Upper lobe of right lung (tissue), 1 donor: ENCODE data around the gene MICU1. TPM values are rescaled to one million over a fixed set of nuclear protein-coding genes. Genes with fewer than 3 reads are reported as not detected.

Experiments
- ATAC-seq: fragments of 200-7000 bp; cut with Tn5 transposase; one replicate; pipeline ENCODE4 v1.9.1; 2020; ENCODE audit warnings: mild to moderate bottlenecking, moderate library complexity
- DNase-seq: peaks from one replicate; pipeline ENCODE4 v3.0.0-alpha.2; 2020
- H3K27ac ChIP-seq: fragments of 200-600 bp; one replicate; pipeline ENCODE4 v1.8.0; 2022
- H3K27me3 ChIP-seq: fragments of 200-600 bp; one replicate; pipeline ENCODE4 v1.8.0; 2022; ENCODE audit warnings: mild to moderate bottlenecking
- H3K36me3 ChIP-seq: fragments of 200-600 bp; one replicate; pipeline ENCODE4 v1.8.0; 2022
- H3K4me1 ChIP-seq: fragments of 200-600 bp; one replicate; pipeline ENCODE4 v1.8.0; 2022
- H3K4me3 ChIP-seq: fragments of 200-600 bp; one replicate; pipeline ENCODE4 v1.8.0; 2022; ENCODE audit warnings: mild to moderate bottlenecking
- H3K9me3 ChIP-seq: fragments of 200-600 bp; one replicate; pipeline ENCODE4 v1.8.0; 2022
- CTCF ChIP-seq: fragments of 200-600 bp; IDR thresholded peaks from one replicate; pipeline ENCODE4 v1.8.0; 2022; ENCODE audit warnings: antibody characterized with exemption
- intact Hi-C: fragments of 100-400 bp; cut with DNase I; formaldehyde crosslinking; loops from one replicate; pipeline ENCODE4 v1.11.0; 2022
- total RNA-seq: library from RNA; stranded (reverse); fragmentation: NEBNext Ultra II Directional; extraction: Animal tissue kit (Norgen Biotek cat#: 25700); gene quantifications from one replicate; pipeline ENCODE4 v1.2.1, GENCODE V29; 2021
- donor health status: DM: no; HTN: yes; CAD: no; lungs with severe emphysema.

Gene MICU1
- total RNA-seq, 1 donor from 2014 or later: 52.2 TPM

GRCh38 chr10:72462261-72462660 lies 163.6 kb downstream of the MICU1 start:
- H3K4me3 ChIP-seq: no peak overlapping the region
- ATAC-seq: no peak
- H3K9me3 ChIP-seq: no peaks in the 10 kb centered on the region
- intact Hi-C loops: no loop called here
- no peak for TF ChIP-seq CTCF
- no peak for DNase-seq
- no peaks in the 10 kb centered on the region for H3K27me3 ChIP-seq
- H3K4me1 ChIP-seq: no peaks in the 10 kb centered on the region
- no peak overlapping the region for H3K27ac ChIP-seq
- peaks cover 6% of the 10 kb centered on the region for H3K36me3 ChIP-seq

GRCh38 chr10:72461085-72461484 lies 164.8 kb downstream of the MICU1 start:
- no peaks in the 10 kb centered on the region for H3K27me3 ChIP-seq
- no peak for DNase-seq
- no peak overlapping the region for H3K4me3 ChIP-seq
- H3K9me3 ChIP-seq: no peaks in the 10 kb centered on the region
- no peak overlapping the region for H3K27ac ChIP-seq
- no peak for ATAC-seq
- no peak for TF ChIP-seq CTCF
- intact Hi-C loops: no loop called here
- H3K36me3 ChIP-seq: peaks cover 6% of the 10 kb centered on the region
- no peaks in the 10 kb centered on the region for H3K4me1 ChIP-seq

DNA sequence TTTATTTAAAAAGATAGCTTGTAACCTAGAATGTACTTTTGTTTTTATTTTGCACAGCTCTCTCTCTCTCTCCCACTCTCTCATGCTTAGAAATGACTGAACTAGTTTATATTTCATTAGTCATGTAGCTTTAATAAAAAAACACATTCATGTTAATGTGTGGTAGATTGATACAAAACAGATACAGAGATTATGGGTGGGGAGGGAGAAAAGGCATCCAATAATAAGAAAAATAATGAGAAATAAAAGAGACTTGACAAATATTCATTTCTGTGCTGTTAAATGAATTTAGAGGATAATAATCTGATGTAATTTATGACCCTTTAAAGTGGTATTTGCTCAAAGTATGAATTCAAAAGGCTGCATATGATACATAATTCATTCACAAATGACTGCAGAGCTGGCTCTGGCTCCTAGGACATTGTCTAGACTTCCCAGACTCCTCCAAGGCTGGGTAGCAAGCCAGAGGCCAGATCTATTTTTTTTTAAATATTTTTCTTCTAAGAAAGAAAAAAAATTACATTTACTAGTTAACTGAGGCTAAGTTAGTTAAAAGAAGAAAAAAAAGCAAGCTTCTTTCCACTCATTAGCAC lies 165.5 kb downstream of the MICU1 start:
- Histone ChIP-seq H3K4me1 (no peaks in the 10 kb centered on the region), H3K27me3 (no peaks in the 10 kb centered on the region), H3K4me3 (no peak overlapping the region), H3K27ac (no peak overlapping the region), H3K9me3 (no peaks in the 10 kb centered on the region), H3K36me3 (peaks cover 6% of the 10 kb centered on the region)
- TF ChIP-seq CTCF: no peak
- ATAC-seq (no peak), DNase-seq (no peak)
- intact Hi-C loops: no loop called here

- Histone ChIP-seq H3K27ac (no peak overlapping the region), H3K36me3 (peaks cover 6% of the 10 kb centered on the region), H3K9me3 (no peaks in the 10 kb centered on the region), H3K4me1 (no peaks in the 10 kb centered on the region), H3K27me3 (no peaks in the 10 kb centered on the region), H3K4me3 (no peak overlapping the region)
- ATAC-seq: no peak
- intact Hi-C loops: no loop called here
- no peak for DNase-seq
- TF ChIP-seq CTCF: no peak
Observed at GRCh38 chr10:72459301-72459700, 166.6 kb downstream of the MICU1 start.

- DNase-seq (no peak), ATAC-seq (peak; percentile 57)
- Histone ChIP-seq H3K36me3 (no peaks in the 10 kb centered on the region), H3K27ac (no peak overlapping the region), H3K27me3 (no peaks in the 10 kb centered on the region), H3K4me3 (no peak overlapping the region), H3K9me3 (no peaks in the 10 kb centered on the region), H3K4me1 (no peaks in the 10 kb centered on the region)
- no peak for TF ChIP-seq CTCF
- intact Hi-C loops: no loop called here
Observed at GRCh38 chr10:72455889-72456595, 169.8 kb downstream of the MICU1 start.
